Right lobe of liver (tissue), 4 donors: Measurements from ENCODE around the gene DST.
A peak's percentile ranks its signal among the peaks of the same experiment; 100 is the strongest.

Source experiments
- CTCF ChIP-seq, 4 donors: fragments of 200-600 bp in 3 of 4; fragments of 450-650 bp in 1 of 4; IDR thresholded peaks; one replicate each; pipeline versions ENCODE4 v1.5.1 to v1.8.0; 2016 to 2022; ENCODE audit warnings: antibody characterized with exemption in 4 of 4, mild to moderate bottlenecking in 2 of 4
- POLR2A ChIP-seq: fragments of 450-650 bp; IDR thresholded peaks from one replicate; pipeline ENCODE4 v1.6.1; 2017; ENCODE audit warnings: antibody characterized with exemption, mild to moderate bottlenecking
- donor health status: DM: no; HTN: no; CAD: no.
- donor health status: DM: no; HTN: no; CAD: no.
- donor health status: DM: no; HTN: yes; CAD: no.

- peak; percentile 35 to 56 (median 48) for TF ChIP-seq CTCF (IDR thresholded peaks at IDR 0.05)
- TF ChIP-seq POLR2A, result no peak
Measured at GRCh38 chr6:56595490-56596122, 47.1 kb downstream of the DST start.
